Renal cortex interstitium (tissue), 15 donors: ENCODE results near the gene CHCHD6. TPM values are rescaled to one million over a fixed set of nuclear protein-coding genes. Genes with fewer than 3 reads are reported as not detected.
A peak's percentile ranks its signal among the peaks of the same experiment; 100 is the strongest.

Source experiments
- DNase-seq, 11 donors: peaks; one replicate each; pipeline ENCODE4 v3.0.0-alpha.2; 2013; ENCODE audit warnings: low read depth in 9 of 11, low spot score in 4 of 11; ENCODE audit errors: extremely low read depth in 1 of 11
- long read RNA-seq, 16 experiments: transcript quantifications; one replicate each; lab custom pipeline, GENCODE V29; 2026
- polyA plus RNA-seq, 3 donors: library from polyadenylated mRNA; unstranded; fragments of 120-200 nt; gene quantifications; one replicate each; pipeline ENCODE4 v1.2.1, GENCODE V29; 2013; ENCODE audit not compliant: insufficient read length in 3 of 3

Gene CHCHD6
- 10 to 100 TPM; 15.7 to 22.3 (median 21.1) TPM for polyA plus RNA-seq
- long read RNA-seq, donor 1, partial matches to known transcripts: 8 of 11 reads
- long read RNA-seq, donor 1, other reads (novel, unspliced or antisense): 0 of 11 reads
- long read RNA-seq, donor 2, transcript CHCHD6-201 (8 exons, 1,006 nt): major isoform, 8 of 14 reads
- long read RNA-seq, donor 2, partial matches to known transcripts: 6 of 14 reads
- long read RNA-seq, donor 2, other reads (novel, unspliced or antisense): 0 of 14 reads
- long read RNA-seq, donor 3, transcript CHCHD6-201 (8 exons, 1,006 nt): major isoform, 8 of 13 reads
- long read RNA-seq, donor 3, partial matches to known transcripts: 5 of 13 reads
- long read RNA-seq, donor 3, other reads (novel, unspliced or antisense): 0 of 13 reads
- long read RNA-seq, donor 4, transcript CHCHD6-201 (8 exons, 1,006 nt): major isoform, 13 of 19 reads
- long read RNA-seq, donor 4, partial matches to known transcripts: 6 of 19 reads
- long read RNA-seq, donor 4, other reads (novel, unspliced or antisense): 0 of 19 reads
- long read RNA-seq, donor 5: 0 reads
- long read RNA-seq, donor 6, transcript CHCHD6-201 (8 exons, 1,006 nt): major isoform, 8 of 20 reads
- long read RNA-seq, donor 6, partial matches to known transcripts: 12 of 20 reads
- long read RNA-seq, donor 6, other reads (novel, unspliced or antisense): 0 of 20 reads
- long read RNA-seq, donor 7, transcript CHCHD6-201 (8 exons, 1,006 nt): major isoform, 9 of 16 reads
- long read RNA-seq, donor 7, partial matches to known transcripts: 6 of 16 reads
- long read RNA-seq, donor 7, other reads (novel, unspliced or antisense): 0 of 16 reads
- long read RNA-seq, donor 8, transcript CHCHD6-201 (8 exons, 1,006 nt): major isoform, 16 of 33 reads
- long read RNA-seq, donor 8, partial matches to known transcripts: 17 of 33 reads
- long read RNA-seq, donor 8, other reads (novel, unspliced or antisense): 0 of 33 reads
- long read RNA-seq, donor 9, transcript CHCHD6-201 (8 exons, 1,006 nt): major isoform, 11 of 11 reads
- long read RNA-seq, donor 9, partial matches to known transcripts: 0 of 11 reads
- long read RNA-seq, donor 9, other reads (novel, unspliced or antisense): 0 of 11 reads
- long read RNA-seq, donor 10, transcript CHCHD6-201 (8 exons, 1,006 nt): major isoform, 12 of 12 reads
- long read RNA-seq, donor 10, partial matches to known transcripts: 0 of 12 reads
- long read RNA-seq, donor 10, other reads (novel, unspliced or antisense): 0 of 12 reads
- long read RNA-seq, donor 11, transcript CHCHD6-201 (8 exons, 1,006 nt): major isoform, 7 of 7 reads
- long read RNA-seq, donor 11, partial matches to known transcripts: 0 of 7 reads
- long read RNA-seq, donor 11, other reads (novel, unspliced or antisense): 0 of 7 reads
- long read RNA-seq, donor 12, partial matches to known transcripts: 0 of 3 reads
- long read RNA-seq, donor 12, other reads (novel, unspliced or antisense): 0 of 3 reads
- long read RNA-seq, donor 13, transcript CHCHD6-201 (8 exons, 1,006 nt): major isoform, 22 of 37 reads
- long read RNA-seq, donor 13, partial matches to known transcripts: 15 of 37 reads
- long read RNA-seq, donor 13, other reads (novel, unspliced or antisense): 0 of 37 reads
- long read RNA-seq, donor 14, transcript CHCHD6-201 (8 exons, 1,006 nt): major isoform, 8 of 14 reads
- long read RNA-seq, donor 14, partial matches to known transcripts: 6 of 14 reads
- long read RNA-seq, donor 14, other reads (novel, unspliced or antisense): 0 of 14 reads
- long read RNA-seq, donor 15, transcript CHCHD6-201 (8 exons, 1,006 nt): major isoform, 7 of 7 reads
- long read RNA-seq, donor 15, partial matches to known transcripts: 0 of 7 reads
- long read RNA-seq, donor 15, other reads (novel, unspliced or antisense): 0 of 7 reads
- long read RNA-seq, donor 16, transcript CHCHD6-201 (8 exons, 1,006 nt): major isoform, 21 of 40 reads
- long read RNA-seq, donor 16, partial matches to known transcripts: 19 of 40 reads
- long read RNA-seq, donor 16, other reads (novel, unspliced or antisense): 0 of 40 reads

GRCh38 chr3:126703512-126704493, at the start of gene CHCHD6:
Gene CHCHD6, plus strand, starts transcription at chr3:126704240. Its CDS starts 73 bp downstream, at chr3:126704313.
- peak; percentile 89 to 94 (median 92) for DNase-seq

DNA sequence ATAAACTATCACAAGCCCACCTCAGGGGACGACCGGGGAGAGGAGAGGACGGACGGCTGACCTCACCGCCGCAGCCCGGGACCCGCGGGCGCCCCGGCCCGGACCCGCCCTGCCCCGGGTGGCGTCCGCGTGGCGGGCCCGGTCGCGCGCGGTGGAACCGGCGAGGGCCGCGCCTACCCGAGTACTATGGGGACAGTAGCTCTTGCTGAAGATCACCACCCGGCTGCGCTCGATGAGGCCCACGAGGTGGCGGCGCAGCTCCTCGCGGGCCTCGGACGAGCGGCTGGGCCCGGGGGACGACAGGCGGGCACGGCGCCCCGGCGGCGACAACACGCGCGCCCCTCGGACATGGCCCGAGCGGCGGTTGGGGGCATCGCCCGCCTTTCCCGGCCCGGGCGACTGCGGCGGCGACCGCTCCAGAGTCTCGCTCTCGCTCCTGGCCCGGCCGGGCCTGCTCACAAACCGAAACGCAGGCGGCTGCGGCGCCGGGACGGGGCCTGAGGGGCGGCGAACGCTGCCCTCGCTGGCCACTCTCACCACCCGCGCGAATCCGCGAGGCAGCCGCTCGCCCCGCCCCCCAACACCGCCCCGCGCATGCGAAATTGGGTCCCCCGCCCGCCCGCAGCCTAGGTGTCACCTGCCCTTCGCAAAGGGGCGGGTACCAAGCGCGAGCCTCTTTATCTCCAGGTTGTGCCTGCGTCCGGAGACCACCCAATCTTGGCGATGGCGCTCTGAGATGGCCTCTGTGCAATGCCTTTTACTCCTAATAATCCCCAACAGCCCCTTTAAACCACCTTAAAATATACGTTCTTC, 49.3 kb upstream of the CHCHD6 start, which contains the start of gene TXNRD3:
Gene TXNRD3 (minus strand): TSS at position 554 of the 813 bp plus-strand sequence.
- peak in 10 of 11 donors; percentile 19 to 63 (median 48) for DNase-seq

- DNase-seq: no peak
Observed at GRCh38 chr3:126655887-126656286, 48.2 kb upstream of the CHCHD6 start.

DNA sequence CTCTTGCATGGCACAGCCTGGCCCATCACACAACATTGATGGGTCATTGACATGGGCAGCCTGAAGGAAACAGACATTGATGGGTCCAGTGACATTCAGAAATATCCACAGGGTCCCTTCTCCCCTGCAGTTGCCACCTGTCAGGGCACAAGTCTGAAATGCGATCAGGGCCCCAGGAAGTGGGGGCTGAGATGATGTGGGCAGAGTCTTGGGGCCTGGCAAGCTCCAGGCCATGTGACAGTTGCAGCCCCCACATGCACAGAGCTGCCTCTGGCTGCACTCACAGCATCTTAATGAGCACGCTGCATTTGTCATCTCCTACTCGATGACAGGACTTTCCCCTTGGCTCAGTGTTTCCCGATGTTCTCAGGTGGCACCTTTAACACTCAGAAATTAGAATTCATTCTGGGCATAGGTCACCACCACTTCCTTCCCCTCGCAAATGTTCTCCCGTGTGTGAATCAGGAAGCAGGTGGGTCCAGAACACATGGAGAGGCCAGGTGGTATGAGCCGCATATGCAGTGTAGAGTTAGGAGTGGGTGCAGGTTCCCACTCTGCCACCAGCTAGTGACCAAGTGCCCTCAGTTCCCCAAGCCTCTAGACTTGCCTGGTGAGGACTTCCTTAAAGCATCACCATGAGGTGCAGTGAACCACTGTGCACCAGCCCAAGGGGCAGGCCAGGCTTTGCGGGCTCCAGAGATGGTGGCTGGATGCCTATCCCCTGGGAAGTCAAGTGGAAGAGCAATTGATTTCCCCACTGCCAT, 47.5 kb upstream of the CHCHD6 start:
- no peak for DNase-seq

- no peak for DNase-seq
Observed at GRCh38 chr3:126657901-126658300, 46.1 kb upstream of the CHCHD6 start.

GRCh38 chr3:126658584-126658983, 45.5 kb upstream of the CHCHD6 start:
- no peak for DNase-seq

DNA sequence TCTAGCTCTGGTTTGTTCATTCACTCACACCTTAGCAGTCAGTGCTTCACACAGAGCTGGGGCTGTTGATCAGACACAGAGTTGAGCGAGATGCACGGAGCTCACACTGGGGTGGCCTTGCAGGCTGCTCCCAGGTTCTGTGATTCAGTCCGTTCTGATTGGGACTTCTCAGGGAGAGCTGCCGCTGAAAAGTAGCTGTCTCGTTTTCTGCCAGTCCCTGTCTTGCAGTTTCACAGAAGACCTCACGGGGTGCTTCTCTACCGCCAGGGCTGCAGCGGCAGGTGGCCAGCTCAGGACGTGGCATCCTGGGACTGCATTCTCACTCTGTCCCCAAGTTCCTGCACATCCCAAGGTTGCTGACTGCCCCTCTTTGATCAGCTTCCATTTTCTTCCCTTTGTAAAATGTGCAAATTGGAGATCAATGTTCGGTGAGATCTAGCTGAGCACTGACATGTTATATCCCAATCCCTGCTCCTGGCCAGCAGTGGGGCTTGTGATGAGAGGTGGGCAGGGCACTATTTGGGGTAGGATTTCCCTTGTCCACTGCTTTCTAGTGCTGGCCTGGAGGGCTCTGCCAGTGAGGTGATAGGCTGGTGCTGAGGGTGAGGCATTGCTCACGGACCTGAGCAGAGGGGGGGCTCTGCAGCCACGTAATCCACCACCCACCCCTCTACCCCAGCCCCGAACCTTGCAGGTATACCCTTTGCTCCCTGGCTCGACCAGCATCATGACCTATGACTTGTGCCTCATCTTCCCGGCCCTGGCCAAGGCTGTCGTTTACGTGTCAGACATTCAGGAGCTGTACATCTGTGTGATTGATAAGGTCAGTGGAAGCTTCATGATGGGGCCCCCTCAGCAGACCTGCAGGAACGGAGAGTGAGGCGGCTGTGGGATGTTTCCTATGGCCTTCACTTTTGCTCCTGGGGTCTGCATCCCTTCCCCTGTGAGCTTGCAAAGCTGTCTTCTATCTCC, 43.8 kb upstream of the CHCHD6 start:
- no peak for DNase-seq

- DNase-seq: no peak
Observed at GRCh38 chr3:126661532-126662364, 42.3 kb upstream of the CHCHD6 start.

DNA sequence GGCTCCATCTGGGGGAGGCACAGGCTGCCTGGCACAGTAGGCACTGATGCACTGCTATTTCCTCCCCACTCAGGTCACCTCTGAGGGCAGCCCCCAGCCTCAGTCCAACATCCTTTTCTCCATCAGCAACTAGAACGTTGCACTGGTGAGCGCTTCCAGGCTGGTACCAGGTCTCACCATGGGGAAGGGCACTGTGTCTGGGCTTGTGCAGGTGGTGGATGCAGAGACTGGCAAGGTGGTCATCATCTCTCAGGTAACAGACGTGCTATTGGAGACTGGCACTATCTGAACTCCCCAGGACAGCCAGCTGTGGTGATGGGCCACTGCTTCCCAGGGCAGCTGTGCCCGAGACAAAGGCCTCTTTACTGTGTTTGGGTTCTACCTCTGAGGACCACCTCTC, 40.8 kb upstream of the CHCHD6 start:
- no peak for DNase-seq

DNA sequence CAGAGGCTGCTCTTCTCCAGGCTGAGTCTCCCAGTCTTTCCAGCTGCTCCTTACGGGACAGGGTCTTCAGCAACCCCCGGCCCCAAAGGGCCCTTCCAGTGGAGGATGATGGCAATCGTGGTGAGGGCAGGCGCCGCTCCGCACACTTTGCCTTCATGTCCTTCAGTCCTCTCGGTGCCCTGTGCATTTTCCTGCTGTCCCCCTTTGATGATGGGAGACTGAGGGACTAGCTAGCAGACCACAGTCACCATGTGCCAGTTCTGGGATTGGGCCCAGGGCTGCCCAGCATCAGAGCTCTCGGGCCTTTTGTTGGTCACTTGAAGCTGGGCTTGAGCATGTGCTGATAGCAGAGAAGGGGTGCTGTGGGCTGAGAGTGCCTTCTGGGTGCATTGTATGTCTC, 40.3 kb upstream of the CHCHD6 start:
- DNase-seq: no peak

DNA sequence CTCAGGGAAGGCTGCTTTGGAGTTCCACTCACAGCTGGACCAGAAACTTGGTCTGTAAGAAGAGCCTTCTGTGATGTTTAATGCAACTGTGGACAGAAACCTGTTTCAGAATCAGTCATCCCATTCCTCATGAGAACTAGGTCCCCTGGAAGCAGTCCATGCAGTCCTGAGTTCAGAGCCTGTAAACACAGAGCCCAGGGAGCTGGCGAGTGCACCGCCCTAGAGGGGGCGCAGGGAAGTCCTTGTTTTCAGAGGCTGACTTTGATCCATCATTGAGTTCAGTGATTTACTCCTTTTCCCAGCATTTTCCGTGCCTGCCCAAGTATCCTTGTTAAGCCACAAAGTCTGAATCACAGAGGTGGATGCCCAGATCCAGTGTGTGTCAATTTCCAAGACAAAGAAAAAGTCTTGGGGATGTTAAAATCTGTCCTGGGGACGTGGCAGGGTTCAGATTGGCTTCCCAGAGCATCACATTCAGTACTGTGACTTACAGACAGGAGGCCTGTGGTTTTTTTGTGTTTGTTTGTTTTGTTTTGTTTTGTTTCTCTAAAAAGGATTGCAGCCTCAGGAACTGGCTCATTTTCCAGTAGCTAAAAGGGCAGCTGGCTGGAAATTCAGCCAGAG, 39.3 kb upstream of the CHCHD6 start:
- no peak for DNase-seq

GRCh38 chr3:126665221-126665936, 38.7 kb upstream of the CHCHD6 start:
- DNase-seq: no peak
